ENCODE data around the gene CRACDL. TPM values are rescaled to one million over a fixed set of nuclear protein-coding genes. Genes with fewer than 3 reads are reported as not detected.

CRACDL gene
- total RNA-seq, 2 donors from 2014 or later, result 4.1 to 20.8 TPM

GRCh38 chr2:98852932-98853331 is 83.1 kb downstream of the CRACDL start:
- 82% methylated on average over 2 of the region's 2 CpGs for WGBS

GRCh38 chr2:98850074-98850473 is 86.0 kb downstream of the CRACDL start:
- H3K27me3 ChIP-seq (replicated peaks; ENCODE audit: insufficient read depth), result peaks cover 2% of the 10 kb centered on the region
- no peaks in the 10 kb centered on the region for H3K36me3 ChIP-seq
- no peak for DNase-seq (ENCODE audit: low spot score)
- no peak overlapping the region for H3K4me3 ChIP-seq
- no peaks in the 10 kb centered on the region for H3K9me3 ChIP-seq
- no peak overlapping the region for H3K27ac ChIP-seq
- no peaks in the 10 kb centered on the region for H3K4me1 ChIP-seq (replicated peaks)
- 82% methylated on average over 9 of the region's 10 CpGs for WGBS
- TF ChIP-seq POLR2A (IDR thresholded peaks at IDR 0.05), result no peak
- TF ChIP-seq, protein P1, sequence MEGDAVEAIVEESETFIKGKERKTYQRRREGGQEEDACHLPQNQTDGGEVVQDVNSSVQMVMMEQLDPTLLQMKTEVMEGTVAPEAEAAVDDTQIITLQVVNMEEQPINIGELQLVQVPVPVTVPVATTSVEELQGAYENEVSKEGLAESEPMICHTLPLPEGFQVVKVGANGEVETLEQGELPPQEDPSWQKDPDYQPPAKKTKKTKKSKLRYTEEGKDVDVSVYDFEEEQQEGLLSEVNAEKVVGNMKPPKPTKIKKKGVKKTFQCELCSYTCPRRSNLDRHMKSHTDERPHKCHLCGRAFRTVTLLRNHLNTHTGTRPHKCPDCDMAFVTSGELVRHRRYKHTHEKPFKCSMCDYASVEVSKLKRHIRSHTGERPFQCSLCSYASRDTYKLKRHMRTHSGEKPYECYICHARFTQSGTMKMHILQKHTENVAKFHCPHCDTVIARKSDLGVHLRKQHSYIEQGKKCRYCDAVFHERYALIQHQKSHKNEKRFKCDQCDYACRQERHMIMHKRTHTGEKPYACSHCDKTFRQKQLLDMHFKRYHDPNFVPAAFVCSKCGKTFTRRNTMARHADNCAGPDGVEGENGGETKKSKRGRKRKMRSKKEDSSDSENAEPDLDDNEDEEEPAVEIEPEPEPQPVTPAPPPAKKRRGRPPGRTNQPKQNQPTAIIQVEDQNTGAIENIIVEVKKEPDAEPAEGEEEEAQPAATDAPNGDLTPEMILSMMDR (IDR thresholded peaks at IDR 0.05), result no peak
- TF ChIP-seq POLR2AphosphoS5 (IDR thresholded peaks at IDR 0.05), result no peak
- intact Hi-C loops (cut with DNase I), result no loop called here

More at GRCh38 chr2:98852932-98853331, 83.1 kb downstream of the CRACDL start:
- intact Hi-C loops (cut with DNase I), result no loop called here
- TF ChIP-seq, protein P1 (IDR thresholded peaks at IDR 0.05), result no peak
- TF ChIP-seq POLR2A (IDR thresholded peaks at IDR 0.05), result no peak
- TF ChIP-seq POLR2AphosphoS5 (IDR thresholded peaks at IDR 0.05), result no peak
- peaks cover 2% of the 10 kb centered on the region for H3K27me3 ChIP-seq (replicated peaks; ENCODE audit: insufficient read depth)
- no peak overlapping the region for H3K27ac ChIP-seq
- no peaks in the 10 kb centered on the region for H3K4me1 ChIP-seq (replicated peaks)
- no peak overlapping the region for H3K4me3 ChIP-seq
- DNase-seq (ENCODE audit: low spot score), result no peak
- no peaks in the 10 kb centered on the region for H3K9me3 ChIP-seq
- no peaks in the 10 kb centered on the region for H3K36me3 ChIP-seq

DNA sequence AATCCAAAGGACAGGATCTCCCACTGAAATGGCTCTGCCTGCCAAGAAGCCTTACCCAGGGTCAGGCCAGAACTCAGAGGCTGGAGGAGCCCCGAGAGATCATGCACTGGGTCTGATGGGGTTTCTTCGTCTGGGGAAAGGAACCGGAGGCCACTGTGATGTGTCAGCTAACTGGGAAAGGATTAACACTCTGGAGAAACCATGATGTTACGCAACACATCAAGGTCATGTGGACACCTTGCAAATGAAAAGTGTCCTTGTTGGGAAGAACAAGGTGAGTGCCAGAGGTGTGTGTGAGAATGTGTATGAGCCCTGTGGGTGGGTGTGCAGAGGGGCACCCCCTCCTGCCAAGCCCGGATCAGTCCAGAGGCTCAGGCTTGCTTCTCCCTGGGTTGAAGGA is 86.9 kb downstream of the CRACDL start:
- no peaks in the 10 kb centered on the region for H3K36me3 ChIP-seq
- intact Hi-C loops (cut with DNase I), result no loop called here
- no peaks in the 10 kb centered on the region for H3K4me1 ChIP-seq (replicated peaks)
- H3K9me3 ChIP-seq, result no peaks in the 10 kb centered on the region
- TF ChIP-seq, protein P1 (IDR thresholded peaks at IDR 0.05), result no peak
- WGBS, result 86% methylated on average over 5 of the region's 5 CpGs
- peaks cover 2% of the 10 kb centered on the region for H3K27me3 ChIP-seq (replicated peaks; ENCODE audit: insufficient read depth)
- no peak overlapping the region for H3K27ac ChIP-seq
- DNase-seq (ENCODE audit: low spot score), result no peak
- H3K4me3 ChIP-seq, result no peak overlapping the region

DNA sequence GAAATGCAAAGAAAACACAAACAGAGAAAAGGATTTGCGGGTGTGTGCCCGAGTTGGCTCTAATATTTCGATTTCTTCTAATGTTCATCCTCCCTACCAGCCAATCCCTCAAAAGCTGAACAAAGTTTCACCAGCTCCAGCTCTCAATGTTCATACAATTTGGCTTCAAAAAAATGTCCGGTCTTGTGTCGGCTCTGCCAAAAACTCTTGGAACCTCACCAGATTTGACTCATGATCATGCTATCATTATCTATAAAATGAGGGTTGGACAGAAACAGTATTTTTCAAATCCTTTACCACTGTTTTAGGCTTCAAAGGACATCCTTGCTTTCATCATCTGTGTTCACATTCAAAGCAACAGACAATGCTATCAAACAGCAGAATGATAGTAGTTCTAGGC is 88.2 kb downstream of the CRACDL start:
- TF ChIP-seq, protein P1 (IDR thresholded peaks at IDR 0.05), result no peak
- TF ChIP-seq POLR2A (IDR thresholded peaks at IDR 0.05), result no peak
- TF ChIP-seq POLR2AphosphoS5 (IDR thresholded peaks at IDR 0.05), result no peak
- WGBS, result 47% methylated on average over 5 of the region's 5 CpGs
- intact Hi-C loops (cut with DNase I), result no loop called here
- H3K4me1 ChIP-seq (replicated peaks), result no peaks in the 10 kb centered on the region
- no peaks in the 10 kb centered on the region for H3K36me3 ChIP-seq
- H3K27me3 ChIP-seq (replicated peaks; ENCODE audit: insufficient read depth), result peaks cover 2% of the 10 kb centered on the region
- no peaks in the 10 kb centered on the region for H3K9me3 ChIP-seq
- no peak overlapping the region for H3K4me3 ChIP-seq
- H3K27ac ChIP-seq, result no peak overlapping the region
- DNase-seq (ENCODE audit: low spot score), result no peak

DNA sequence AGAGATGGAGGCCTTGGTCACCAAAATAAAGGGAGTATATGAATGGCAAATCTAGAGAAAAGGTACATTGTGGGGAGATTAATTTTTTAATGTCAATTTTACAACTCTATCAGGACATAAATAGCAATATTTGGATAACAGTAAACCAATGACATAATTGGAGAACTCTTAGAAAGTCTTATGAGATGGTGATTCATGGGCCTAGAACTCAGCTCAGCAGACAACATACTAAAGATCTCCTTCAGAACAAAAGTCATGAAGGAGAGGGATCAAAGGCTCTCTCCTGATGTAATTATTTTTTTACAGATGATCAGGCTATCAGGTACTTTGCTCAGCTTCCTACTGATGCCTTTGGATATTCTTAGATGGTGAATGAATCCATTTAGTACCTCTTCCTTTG is 90.0 kb downstream of the CRACDL start:
- TF ChIP-seq, protein P1 (IDR thresholded peaks at IDR 0.05), result no peak
- TF ChIP-seq POLR2AphosphoS5 (IDR thresholded peaks at IDR 0.05) (no peak), POLR2A (IDR thresholded peaks at IDR 0.05) (no peak)
- DNase-seq (ENCODE audit: low spot score), result no peak
- no peaks in the 10 kb centered on the region for H3K36me3 ChIP-seq
- H3K27ac ChIP-seq, result no peak overlapping the region
- H3K4me1 ChIP-seq (replicated peaks), result no peaks in the 10 kb centered on the region
- no peak overlapping the region for H3K4me3 ChIP-seq
- intact Hi-C loops (cut with DNase I), result no loop called here
- no peaks in the 10 kb centered on the region for H3K27me3 ChIP-seq (replicated peaks; ENCODE audit: insufficient read depth)
- no peaks in the 10 kb centered on the region for H3K9me3 ChIP-seq

Data from prostate gland (tissue), 2 donors.